Liver (tissue), 9 donors: ENCODE results near the gene OCA2. TPM values are rescaled to one million over a fixed set of nuclear protein-coding genes. Genes with fewer than 3 reads are reported as not detected.

ENCODE experiments used
- DNase-seq: peaks from one replicate; pipeline ENCODE4 v3.0.0-alpha.2; 2017; ENCODE audit warnings: low spot score
- H3K27ac ChIP-seq, 2 donors: one replicate each; pipeline ENCODE4 v1.7.0; 2013; ENCODE audit warnings: inconsistent platforms in 2 of 2, low read length in 2 of 2, control low read depth in 1 of 2, low read depth in 1 of 2, mild to moderate bottlenecking in 1 of 2
- H3K27me3 ChIP-seq, 4 donors: one replicate each; pipeline versions ENCODE4 v1.6.1 to v1.7.0; 2013; ENCODE audit warnings: low read length in 3 of 4, inconsistent platforms in 1 of 4, mild to moderate bottlenecking in 1 of 4, moderate library complexity in 1 of 4; ENCODE audit not compliant: control insufficient read depth in 4 of 4, insufficient read depth in 4 of 4
- H3K36me3 ChIP-seq, 4 donors: one replicate each; pipeline versions ENCODE4 v1.6.1 to v1.7.0; 2013; ENCODE audit warnings: low read length in 3 of 4, mild to moderate bottlenecking in 3 of 4, low read depth in 1 of 4, moderate library complexity in 1 of 4; ENCODE audit not compliant: control insufficient read depth in 4 of 4, insufficient read depth in 3 of 4
- H3K4me1 ChIP-seq, 4 donors: one replicate each; pipeline versions ENCODE4 v1.6.1 to v1.7.0; 2013; ENCODE audit warnings: low read length in 3 of 4, mild to moderate bottlenecking in 3 of 4, moderate library complexity in 1 of 4; ENCODE audit not compliant: control insufficient read depth in 4 of 4, insufficient read depth in 4 of 4
- H3K4me3 ChIP-seq, 3 donors: one replicate each; pipeline versions ENCODE4 v1.6.1 to v1.7.0; 2013; ENCODE audit warnings: low read length in 3 of 3, control low read depth in 1 of 3, low read depth in 1 of 3, mild to moderate bottlenecking in 1 of 3
- H3K9ac ChIP-seq, 2 donors: one replicate each; pipeline ENCODE4 v1.7.0; 2013; ENCODE audit warnings: low read length in 2 of 2, mild to moderate bottlenecking in 2 of 2, moderate library complexity in 2 of 2, control low read depth in 1 of 2, low read depth in 1 of 2
- H3K9me3 ChIP-seq, 4 donors: one replicate each; pipeline versions ENCODE4 v1.6.1 to v1.7.0; 2013; ENCODE audit warnings: low read length in 3 of 4; ENCODE audit not compliant: control insufficient read depth in 4 of 4
- EGR1 ChIP-seq, 2 donors: IDR thresholded peaks; 2 replicates each; pipeline ENCODE4 v1.6.1; 2016 to 2018; ENCODE audit warnings: antibody characterized with exemption in 2 of 2, low read depth in 2 of 2
- FOXA1 ChIP-seq: IDR thresholded peaks from 2 replicates; pipeline ENCODE4 v1.6.1; 2016; ENCODE audit warnings: antibody characterized with exemption
- FOXA2 ChIP-seq: IDR thresholded peaks from 2 replicates; pipeline ENCODE4 v1.6.1; 2016; ENCODE audit warnings: antibody characterized with exemption
- GABPA ChIP-seq, 2 donors: IDR thresholded peaks in 1 of 2; conservative IDR thresholded peaks in 1 of 2; 2 replicates each; pipeline ENCODE4 v1.6.1; 2016; ENCODE audit warnings: antibody characterized with exemption in 2 of 2, mild to moderate bottlenecking in 1 of 2, moderate library complexity in 1 of 2
- HNF4A ChIP-seq, 2 donors: conservative IDR thresholded peaks; 2 replicates each; pipeline ENCODE4 v1.6.1; 2016; ENCODE audit warnings: antibody characterized with exemption in 2 of 2, mild to moderate bottlenecking in 2 of 2
- HNF4G ChIP-seq: IDR thresholded peaks from 2 replicates; pipeline ENCODE4 v1.6.1; 2016; ENCODE audit warnings: antibody characterized with exemption
- JUND ChIP-seq, 2 donors: IDR thresholded peaks; 2 replicates each; pipeline ENCODE4 v1.6.1; 2016; ENCODE audit warnings: antibody characterized with exemption in 2 of 2
- MAX ChIP-seq: IDR thresholded peaks from 2 replicates; pipeline ENCODE4 v1.6.1; 2016; ENCODE audit warnings: antibody characterized with exemption
- NR2F2 ChIP-seq: IDR thresholded peaks from 2 replicates; pipeline ENCODE4 v1.6.1; 2016; ENCODE audit warnings: antibody characterized with exemption
- RAD21 ChIP-seq, 2 donors: IDR thresholded peaks; 2 replicates each; pipeline ENCODE4 v1.6.1; 2016; ENCODE audit warnings: antibody characterized with exemption in 2 of 2, mild to moderate bottlenecking in 2 of 2
- REST ChIP-seq: IDR thresholded peaks from 2 replicates; pipeline ENCODE4 v1.6.1; 2016; ENCODE audit warnings: antibody characterized with exemption, mild to moderate bottlenecking
- RXRA ChIP-seq, 2 donors: IDR thresholded peaks; 2 replicates each; pipeline ENCODE4 v1.6.1; 2017 to 2018; ENCODE audit warnings: antibody characterized with exemption in 2 of 2, mild to moderate bottlenecking in 1 of 2
- SP1 ChIP-seq: IDR thresholded peaks from 2 replicates; pipeline ENCODE4 v1.6.1; 2018; ENCODE audit warnings: antibody characterized with exemption, mild to moderate bottlenecking
- TAF1 ChIP-seq: conservative IDR thresholded peaks from 2 replicates; pipeline ENCODE4 v1.6.1; 2016; ENCODE audit warnings: antibody characterized with exemption, mild to moderate bottlenecking
- YY1 ChIP-seq: IDR thresholded peaks from 2 replicates; pipeline ENCODE4 v1.6.1; 2016; ENCODE audit warnings: antibody characterized with exemption, mild to moderate bottlenecking
- WGBS: extraction: QIAGEN DNeasy Blood & Tissue Kit; methylation state at CpG from one replicate; pipeline ENCODE4 v1.1.7; 2013; 5-methylcytosine and 5-hydroxymethylcytosine counted together
- polyA plus RNA-seq, 2 donors: library from polyadenylated mRNA; stranded (reverse) in 1 of 2; unstranded in 1 of 2; fragments of 200-250 nt in 1 of 2; fragments of >200 nt in 1 of 2; fragmentation: Nextera tagmentation in 1 of 2; extraction: Ambion mirVana in 1 of 2; gene quantifications; one replicate each; pipeline versions ENCODE4 v1.2.1 to v1.2.3, GENCODE V29; 2013 to 2015
- total RNA-seq, 2 donors: library from RNA; depleted of rRNA; stranded (reverse); fragments of >200 nt; gene quantifications; one replicate each; pipeline ENCODE4 v1.2.3, GENCODE V29; 2014
- TF ChIP-seq, protein P1 (sequence below): fragments of 150-350 bp; IDR thresholded peaks from 2 replicates; pipeline ENCODE4 v1.5.1; 2017; ENCODE audit warnings: improper control_type of control experiment, low read depth, low read length; ENCODE audit not compliant: missing input control
- TF ChIP-seq, protein P2 (sequence below): IDR thresholded peaks from 2 replicates; pipeline ENCODE4 v1.6.1; 2016; ENCODE audit warnings: antibody characterized with exemption
- TF ChIP-seq, protein P3 (sequence below): IDR thresholded peaks from 2 replicates; pipeline ENCODE4 v1.6.1; 2016; ENCODE audit warnings: antibody characterized with exemption
- donor health status: healthy.
- donor health status: healthy.
- donor health status: healthy.
- donor health status: healthy.
- donor health status: healthy.

The OCA2 gene
- total and polyA plus RNA-seq, 4 donors, result 0.02 to 0.56 (median 0.15) TPM

- TF ChIP-seq, protein P1, sequence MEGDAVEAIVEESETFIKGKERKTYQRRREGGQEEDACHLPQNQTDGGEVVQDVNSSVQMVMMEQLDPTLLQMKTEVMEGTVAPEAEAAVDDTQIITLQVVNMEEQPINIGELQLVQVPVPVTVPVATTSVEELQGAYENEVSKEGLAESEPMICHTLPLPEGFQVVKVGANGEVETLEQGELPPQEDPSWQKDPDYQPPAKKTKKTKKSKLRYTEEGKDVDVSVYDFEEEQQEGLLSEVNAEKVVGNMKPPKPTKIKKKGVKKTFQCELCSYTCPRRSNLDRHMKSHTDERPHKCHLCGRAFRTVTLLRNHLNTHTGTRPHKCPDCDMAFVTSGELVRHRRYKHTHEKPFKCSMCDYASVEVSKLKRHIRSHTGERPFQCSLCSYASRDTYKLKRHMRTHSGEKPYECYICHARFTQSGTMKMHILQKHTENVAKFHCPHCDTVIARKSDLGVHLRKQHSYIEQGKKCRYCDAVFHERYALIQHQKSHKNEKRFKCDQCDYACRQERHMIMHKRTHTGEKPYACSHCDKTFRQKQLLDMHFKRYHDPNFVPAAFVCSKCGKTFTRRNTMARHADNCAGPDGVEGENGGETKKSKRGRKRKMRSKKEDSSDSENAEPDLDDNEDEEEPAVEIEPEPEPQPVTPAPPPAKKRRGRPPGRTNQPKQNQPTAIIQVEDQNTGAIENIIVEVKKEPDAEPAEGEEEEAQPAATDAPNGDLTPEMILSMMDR, result no peak
- TF ChIP-seq MAX (no peak), JUND (IDR thresholded peaks at IDR 0.05) (no peak), FOXA1 (no peak), HNF4G (no peak), SP1 (no peak), NR2F2 (no peak), YY1 (no peak), FOXA2 (no peak)
- TF ChIP-seq, protein P2, sequence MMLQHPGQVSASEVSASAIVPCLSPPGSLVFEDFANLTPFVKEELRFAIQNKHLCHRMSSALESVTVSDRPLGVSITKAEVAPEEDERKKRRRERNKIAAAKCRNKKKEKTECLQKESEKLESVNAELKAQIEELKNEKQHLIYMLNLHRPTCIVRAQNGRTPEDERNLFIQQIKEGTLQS, result no peak
Measured at GRCh38 chr15:27853624-27854455, 245.3 kb downstream of the OCA2 start (continued).

DNA sequence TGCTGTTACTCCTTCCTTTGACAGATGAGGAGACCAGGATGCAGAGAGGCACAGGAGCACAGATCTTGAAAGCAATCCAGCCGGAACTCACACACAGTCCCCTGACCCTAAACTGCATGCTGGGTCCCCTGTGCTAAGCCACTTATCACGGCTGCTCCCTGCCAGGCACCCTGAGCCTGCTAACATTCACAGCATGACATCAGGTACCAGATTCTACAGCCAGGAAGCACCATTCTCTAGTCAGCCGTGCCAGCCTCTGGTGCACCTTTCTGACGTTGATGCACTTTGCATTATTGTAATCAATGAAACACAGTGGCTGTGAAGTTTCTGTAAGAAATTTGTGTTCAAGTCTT is 247.3 kb downstream of the OCA2 start:
- Histone ChIP-seq H3K9me3 (peaks cover 0 to 3% (median 0%) of the 10 kb centered on the region in 4 donors), H3K36me3 (no peaks in the 10 kb centered on the region), H3K4me3 (no peak overlapping the region), H3K9ac (no peak overlapping the region), H3K27me3 (no peaks in the 10 kb centered on the region), H3K27ac (no peak overlapping the region), H3K4me1 (no peaks in the 10 kb centered on the region)
- DNase-seq, result no peak
- WGBS, result 70% methylated on average over 4 of the region's 4 CpGs
- TF ChIP-seq, protein P2, result no peak
- TF ChIP-seq YY1 (no peak), EGR1 (IDR thresholded peaks at IDR 0.05; ENCODE audit: low read depth in 2 of 2) (no peak), JUND (IDR thresholded peaks at IDR 0.05) (no peak), MAX (no peak), FOXA1 (no peak), NR2F2 (no peak), REST (no peak), FOXA2 (no peak), RAD21 (IDR thresholded peaks at IDR 0.05) (no peak), RXRA (IDR thresholded peaks at IDR 0.05) (no peak), SP1 (no peak), HNF4A (conservative IDR thresholded peaks at IDR 0.05) (no peak), GABPA (IDR thresholded peaks at IDR 0.05 in 1 of 2, conservative IDR thresholded peaks at IDR 0.05 in 1 of 2) (no peak), HNF4G (no peak), TAF1 (no peak)
- TF ChIP-seq, protein P3, sequence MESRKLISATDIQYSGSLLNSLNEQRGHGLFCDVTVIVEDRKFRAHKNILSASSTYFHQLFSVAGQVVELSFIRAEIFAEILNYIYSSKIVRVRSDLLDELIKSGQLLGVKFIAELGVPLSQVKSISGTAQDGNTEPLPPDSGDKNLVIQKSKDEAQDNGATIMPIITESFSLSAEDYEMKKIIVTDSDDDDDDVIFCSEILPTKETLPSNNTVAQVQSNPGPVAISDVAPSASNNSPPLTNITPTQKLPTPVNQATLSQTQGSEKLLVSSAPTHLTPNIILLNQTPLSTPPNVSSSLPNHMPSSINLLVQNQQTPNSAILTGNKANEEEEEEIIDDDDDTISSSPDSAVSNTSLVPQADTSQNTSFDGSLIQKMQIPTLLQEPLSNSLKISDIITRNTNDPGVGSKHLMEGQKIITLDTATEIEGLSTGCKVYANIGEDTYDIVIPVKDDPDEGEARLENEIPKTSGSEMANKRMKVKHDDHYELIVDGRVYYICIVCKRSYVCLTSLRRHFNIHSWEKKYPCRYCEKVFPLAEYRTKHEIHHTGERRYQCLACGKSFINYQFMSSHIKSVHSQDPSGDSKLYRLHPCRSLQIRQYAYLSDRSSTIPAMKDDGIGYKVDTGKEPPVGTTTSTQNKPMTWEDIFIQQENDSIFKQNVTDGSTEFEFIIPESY, result no peak
- TF ChIP-seq, protein P1, result no peak
